Measurements from ENCODE around the gene ARFRP1.
A peak's percentile ranks its signal among the peaks of the same experiment; 100 is the strongest.

Gene ARFRP1, protein sequence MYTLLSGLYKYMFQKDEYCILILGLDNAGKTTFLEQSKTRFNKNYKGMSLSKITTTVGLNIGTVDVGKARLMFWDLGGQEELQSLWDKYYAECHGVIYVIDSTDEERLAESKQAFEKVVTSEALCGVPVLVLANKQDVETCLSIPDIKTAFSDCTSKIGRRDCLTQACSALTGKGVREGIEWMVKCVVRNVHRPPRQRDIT

DNA sequence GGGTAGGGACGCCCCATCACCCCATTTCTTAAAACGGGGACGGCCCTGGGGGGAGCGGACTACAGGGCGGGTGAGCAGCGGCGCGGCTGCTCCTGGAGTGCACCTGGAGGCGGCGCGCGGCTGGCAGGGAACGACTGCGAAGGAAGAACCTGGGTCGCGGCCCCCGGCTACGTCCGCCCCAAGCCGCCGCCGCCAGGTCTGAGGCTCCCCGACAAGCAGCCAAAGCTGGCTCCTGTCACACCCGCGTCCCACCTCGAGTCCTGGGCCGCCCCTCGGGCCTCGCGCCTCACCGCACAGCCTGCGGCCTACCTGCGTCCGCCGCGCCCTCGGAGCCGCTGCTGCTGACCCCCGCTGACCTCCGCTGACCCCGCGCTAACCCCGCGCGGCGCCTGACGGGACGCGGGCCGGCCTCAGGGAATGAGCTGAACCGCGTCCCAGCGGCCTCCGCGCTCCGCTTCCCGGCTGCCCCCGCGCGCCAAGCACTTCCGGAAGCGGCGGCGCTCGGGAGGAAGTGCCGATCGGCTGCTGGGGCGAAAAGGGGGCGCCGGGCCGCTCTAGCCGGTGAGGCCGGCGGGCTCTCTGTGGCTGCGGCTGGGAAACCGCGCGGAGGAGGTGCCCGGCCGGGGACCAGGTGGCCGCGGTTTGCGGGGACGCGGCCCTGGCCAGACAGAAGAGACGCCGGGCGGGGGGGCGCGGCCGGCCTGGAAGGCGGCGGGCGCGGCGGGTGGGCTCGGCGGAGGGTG is at the start of gene ARFRP1, which contains the start of gene ZGPAT:
Gene ARFRP1 (minus strand): TSS at position 419 of the 743 bp plus-strand sequence. CDS start 885 bp downstream, outside the sequence.
Gene ZGPAT (plus strand): TSS at position 482 of the 743 bp plus-strand sequence. CDS start 542 bp downstream, outside the sequence.
- DNase-seq, result peak in 54 of 56 donors; percentile 57 to 96 (median 86)

DNA sequence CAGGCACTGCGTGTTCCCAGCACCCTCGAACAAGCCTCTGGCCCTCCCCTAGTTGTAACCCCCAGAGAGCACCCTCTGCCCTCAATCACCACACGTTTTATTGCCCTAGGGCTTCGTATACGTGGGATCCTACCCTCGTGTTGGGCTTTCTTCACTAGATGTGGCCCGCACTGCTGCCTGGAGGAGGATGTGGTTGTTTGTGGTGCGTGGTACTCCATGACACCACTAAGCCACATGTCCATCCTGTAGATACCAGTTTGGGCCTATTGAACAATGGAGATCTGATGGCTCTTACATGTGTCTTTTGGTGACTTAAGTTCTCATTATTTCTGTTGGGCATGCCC is 48.8 kb upstream of the ARFRP1 start:
- DNase-seq, result no peak

DNA sequence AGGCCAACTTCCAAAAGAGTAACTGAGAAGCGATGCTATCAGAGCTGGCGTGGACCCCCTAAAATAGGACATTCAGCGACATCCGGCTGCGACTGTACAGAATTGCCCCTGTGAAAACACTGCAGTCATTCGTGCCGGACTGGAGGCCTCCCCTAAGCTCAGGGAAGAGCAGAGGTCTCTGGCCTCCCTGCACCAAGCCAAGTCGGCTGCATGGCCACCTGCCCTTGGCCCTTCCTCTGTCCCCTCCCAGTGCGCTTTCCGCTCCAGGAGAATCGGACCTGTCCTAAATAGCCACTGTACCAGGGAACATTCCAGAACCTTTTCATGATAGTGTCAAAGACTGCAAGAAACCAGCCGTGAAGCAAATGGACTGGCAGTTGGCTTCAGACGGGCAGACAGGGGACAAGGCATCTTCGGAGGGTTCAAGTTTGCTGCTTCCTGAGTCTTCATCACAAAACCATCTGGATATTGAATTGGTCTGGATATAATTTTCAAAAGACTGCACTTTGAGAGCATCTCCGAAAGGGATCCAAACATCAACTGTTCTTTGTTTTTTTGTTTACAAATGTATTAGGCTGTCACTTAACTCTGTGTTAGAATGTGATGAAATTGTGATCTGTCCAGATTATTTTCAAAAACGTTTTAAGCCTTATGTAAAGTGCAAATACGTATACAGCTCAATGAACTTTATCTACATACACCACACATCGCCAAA is 48.3 kb upstream of the ARFRP1 start:
- DNase-seq, result no peak

DNA sequence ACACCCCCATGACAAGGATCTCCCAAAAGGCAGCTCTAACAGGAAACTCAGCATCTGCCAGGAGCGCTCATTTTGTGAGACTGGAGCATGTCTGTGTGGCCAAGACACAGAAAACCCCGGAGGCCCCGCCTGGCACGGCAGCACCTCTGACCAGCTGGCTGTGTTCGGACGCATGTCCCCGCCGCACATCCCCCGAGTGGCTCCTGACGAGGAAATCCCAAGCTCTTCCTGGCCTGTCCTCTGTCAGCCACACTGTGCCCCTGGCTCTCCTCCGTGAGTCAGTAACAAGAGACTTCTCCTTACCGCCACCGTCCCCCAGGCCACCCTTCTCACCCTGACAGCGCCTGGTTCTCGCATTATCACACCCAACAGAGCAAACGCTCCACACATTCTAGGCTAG is 46.2 kb upstream of the ARFRP1 start:
- DNase-seq, result no peak

GRCh38 chr20:63753381-63753780 is 45.6 kb upstream of the ARFRP1 start:
- no peak for DNase-seq

DNA sequence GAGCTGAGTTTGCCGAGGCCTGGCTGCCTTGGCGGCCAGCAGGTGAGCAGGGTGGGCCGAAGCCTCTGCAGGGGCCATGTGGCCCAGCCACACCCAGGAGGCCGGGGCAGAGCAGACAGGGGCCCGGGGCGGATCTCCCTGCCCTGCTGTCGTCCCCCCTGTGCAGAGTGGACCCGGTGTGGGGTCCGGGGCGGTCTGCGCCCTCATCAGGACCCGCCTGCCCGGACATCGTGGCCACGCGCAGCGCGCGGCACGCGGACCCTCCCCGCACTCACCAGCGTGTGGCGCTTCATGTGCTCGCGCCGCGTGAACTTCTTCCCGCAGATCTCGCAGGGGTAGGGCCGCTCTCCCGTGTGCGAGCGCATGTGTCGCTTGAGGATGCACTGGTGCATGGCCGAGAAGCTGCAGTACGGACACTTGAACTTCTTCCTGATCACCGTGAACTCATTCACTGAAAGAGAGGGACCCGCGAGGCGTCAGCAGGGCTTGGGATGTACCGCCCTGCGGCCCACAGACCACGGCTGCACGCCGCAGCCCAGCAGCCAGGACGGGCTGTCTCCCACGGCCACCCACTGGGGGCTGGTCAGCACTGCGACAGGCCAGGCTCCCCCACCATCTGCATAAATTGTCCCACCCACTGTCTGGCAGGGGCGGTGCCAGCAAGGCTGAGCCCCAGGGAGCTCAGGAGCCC is 44.8 kb upstream of the ARFRP1 start:
- DNase-seq, result no peak

DNA sequence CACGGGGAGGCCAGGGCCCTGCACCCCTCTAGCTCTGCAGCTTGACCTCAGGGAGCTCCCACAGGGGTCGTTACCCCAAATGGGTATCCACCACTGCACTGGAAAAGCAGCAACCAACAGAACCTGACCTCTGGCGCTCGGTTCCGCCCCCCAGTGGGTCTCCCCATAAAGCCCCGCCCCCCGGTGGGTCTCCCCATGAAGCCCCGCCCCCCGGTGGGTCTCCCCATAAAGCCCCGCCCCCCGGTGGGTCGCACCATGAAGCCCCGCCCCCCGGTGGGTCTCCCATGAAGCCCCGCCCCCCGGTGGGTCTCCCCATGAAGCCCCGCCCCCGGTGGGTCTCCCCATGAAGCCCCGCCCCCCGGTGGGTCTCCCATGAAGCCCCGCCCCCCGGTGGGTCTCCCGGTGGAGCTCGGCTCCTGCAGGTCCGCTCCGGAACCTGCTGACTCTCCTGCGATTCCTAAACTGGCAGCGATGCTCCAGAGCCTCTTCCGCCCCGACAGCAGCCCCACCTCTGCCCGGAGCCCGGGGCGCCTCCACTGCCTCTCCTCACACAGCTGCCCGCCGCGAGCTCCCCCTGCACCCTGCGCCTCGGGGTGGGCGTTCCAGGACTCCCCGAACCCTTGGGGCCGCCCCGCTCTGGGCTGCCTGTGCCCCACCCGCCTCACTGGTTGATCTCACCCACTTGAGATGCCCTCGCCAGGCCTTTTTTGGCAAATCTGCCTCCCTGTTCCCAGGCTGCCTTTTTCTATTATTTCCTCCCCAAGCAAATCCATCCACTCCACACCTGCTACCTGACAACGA is 43.9 kb upstream of the ARFRP1 start:
- no peak for DNase-seq

DNA sequence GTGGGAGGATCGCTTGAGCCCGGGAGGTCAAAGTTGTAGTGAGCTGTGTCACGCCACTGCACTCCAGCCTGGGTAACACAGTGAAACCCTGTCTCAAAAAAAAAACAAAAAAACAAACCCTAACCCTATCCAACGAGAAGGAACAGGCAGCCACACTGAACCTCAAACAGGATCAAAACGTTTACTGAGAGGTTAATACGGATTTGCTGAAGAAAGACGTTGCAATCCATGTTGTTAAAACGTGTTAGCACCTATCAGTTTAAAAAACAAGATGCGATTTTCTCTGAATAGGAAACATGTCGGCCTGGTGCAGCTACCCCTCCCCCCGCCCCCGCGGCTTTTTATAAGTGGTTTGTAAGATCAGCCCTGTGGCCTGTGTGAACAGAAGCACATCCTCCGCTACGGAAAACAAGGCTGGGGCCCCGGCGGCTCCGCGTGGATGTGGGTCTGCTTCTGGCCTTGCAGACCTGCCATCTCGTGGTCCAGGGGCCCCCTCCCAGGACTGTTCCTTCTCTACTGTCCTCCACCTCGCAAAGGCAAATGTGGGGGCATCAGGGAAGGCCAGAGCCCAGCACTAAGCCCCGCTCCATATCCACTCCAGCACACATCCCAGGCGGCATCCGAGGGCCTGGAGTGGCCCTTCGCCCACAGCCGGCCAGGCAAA is 43.2 kb upstream of the ARFRP1 start:
- DNase-seq, result no peak

DNA sequence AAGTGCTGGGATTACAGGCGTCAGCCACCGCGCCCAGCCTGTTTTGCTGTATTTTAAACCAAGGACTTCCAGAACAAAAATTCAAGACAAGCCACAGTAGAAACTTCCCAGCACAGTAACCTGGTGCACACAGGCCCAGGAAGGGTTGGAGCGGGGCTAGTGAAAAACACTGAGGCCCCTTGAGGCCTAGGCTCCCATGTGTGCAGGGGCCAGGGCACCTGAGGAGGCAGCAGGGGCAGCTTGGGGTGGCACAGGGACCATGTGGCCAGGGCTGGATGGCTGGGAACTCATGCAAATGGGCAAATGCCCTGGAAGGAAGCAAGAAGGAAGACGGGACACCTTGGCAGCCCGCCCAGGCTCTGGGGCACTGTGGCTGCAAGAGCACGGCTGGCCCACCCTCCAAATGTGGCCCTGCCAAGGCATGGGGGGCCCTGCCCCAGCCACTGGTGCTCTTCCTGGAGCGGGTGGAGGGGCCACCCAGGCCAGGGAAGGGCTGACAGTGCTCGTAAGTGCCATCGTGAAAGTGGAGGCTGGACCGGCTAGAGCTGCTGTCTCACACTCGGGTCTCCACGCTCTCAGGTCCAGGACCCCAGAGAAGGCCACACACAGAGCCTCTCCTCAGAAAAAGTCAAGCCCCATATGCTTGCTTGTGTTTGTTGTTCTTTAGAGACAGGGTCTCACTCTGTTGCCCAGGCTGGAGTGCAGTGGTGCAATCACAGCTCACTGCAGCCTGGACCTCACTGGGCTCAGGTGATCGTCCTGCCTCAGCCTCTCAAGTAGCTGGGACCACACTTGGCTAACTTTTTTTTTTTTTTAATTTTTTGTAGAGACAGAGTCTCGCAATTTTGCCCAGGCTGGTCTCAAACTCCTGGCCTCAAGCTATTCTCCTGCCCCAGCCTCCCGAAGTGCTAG is 42.1 kb upstream of the ARFRP1 start:
- DNase-seq, result peak in 11 of 56 donors; percentile 14 to 61 (median 23)

DNA sequence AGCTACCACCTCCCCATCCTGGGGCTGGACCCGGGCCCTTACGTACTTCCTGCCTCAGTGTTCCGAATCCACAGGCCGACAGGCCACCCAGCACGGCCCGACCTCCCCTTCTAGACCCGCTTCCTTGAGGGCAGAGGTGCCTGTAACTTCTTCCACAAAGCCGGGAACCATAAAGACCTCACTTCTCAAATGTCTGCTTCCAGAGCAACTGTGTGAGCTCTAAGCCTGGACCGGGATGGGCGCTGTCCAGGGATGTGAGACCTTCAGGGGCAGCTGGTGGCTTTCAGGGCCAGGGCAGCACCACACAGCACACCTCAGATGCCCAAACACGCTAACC is 41.1 kb upstream of the ARFRP1 start:
- no peak for DNase-seq

DNA sequence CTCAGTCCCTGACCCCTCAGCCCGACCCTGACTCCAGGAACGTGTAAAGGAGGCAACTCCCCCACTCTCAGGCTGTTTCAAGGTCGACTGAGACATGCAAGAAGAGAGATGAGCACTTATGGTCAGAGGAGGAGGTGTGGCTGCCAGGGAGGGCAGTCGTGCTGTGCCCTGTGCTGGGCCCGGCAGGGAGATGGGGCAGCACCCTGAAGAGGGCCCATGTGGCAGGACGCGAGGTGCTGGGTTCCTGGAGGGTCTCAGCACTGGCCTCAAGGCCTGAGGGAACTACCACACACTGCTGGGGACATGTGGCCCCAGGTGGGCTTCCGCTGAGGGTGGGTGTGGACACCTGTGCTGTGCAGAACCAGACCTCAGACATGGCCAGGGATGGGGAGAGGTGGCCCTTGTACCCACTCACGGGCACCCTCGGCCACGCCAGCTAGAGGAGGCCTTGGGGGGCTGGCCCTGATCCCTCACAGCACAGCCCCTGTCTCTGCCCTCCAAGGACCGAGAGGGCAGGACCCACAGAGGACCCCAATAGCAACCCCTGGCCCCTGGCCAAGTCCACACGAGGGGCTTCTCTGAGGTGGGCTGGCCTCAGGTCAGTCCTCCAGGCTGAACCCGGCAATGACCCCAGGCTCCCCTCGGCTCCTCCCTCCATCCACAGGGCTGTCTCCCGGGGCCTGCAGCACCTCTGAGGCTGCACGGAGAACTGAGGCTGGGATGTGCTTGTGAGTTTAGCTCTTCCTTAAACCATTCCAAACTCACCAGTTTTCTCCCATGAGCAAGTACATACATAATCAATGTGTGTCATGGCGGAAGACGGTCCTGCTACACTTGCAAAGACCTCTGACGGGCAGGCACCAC is 40.5 kb upstream of the ARFRP1 start:
- no peak for DNase-seq

DNA sequence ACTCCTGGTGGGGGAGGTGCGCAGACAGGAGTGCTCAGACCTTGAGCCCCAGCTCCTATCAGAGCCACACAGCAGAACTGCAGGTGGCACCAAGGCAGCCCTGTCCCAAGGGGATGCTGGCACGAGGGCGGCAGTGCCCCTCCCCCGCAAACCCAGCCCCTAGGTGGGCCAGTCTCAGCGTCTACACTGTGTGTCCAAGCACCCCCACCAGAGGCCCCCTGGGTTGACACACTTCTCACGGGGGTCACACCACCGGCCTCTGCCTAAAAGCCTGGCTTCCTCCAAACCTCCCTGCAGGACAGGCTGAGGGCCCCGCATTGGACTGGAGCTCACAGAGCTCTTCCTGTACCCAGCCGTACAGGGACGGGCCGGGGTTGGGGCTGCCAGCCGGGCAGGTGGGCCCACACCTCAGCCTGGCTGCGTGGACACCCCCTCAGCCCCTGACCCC is 39.9 kb upstream of the ARFRP1 start:
- no peak for DNase-seq

DNA sequence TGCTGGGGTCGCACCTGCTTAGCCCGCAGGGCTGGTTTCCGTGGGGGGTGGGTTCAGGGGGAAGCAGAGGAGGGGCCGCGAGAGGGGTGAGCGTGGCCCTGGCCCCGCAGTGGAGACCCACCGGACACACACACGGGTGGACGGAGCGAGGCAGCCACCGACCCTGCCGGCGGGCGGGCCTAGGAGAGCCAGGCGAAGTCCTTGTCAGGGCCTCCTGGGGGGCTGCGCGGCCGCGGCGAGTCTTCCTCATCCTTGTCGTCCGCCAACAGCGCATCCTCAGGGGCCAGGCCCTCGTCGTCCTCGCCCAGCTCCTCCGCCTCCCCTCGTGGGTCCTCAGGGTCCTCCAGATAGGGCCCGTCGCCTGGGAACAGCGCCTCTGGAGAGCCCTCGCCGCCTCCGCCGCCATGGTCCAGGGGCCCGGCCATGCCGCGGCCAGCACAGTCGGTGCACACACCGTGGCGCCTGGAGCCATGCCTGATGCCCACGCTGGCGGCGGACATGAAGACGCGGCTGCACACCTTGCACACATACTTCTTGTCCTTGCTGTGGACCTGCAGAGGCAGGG is 39.1 kb upstream of the ARFRP1 start:
- DNase-seq, result no peak

DNA sequence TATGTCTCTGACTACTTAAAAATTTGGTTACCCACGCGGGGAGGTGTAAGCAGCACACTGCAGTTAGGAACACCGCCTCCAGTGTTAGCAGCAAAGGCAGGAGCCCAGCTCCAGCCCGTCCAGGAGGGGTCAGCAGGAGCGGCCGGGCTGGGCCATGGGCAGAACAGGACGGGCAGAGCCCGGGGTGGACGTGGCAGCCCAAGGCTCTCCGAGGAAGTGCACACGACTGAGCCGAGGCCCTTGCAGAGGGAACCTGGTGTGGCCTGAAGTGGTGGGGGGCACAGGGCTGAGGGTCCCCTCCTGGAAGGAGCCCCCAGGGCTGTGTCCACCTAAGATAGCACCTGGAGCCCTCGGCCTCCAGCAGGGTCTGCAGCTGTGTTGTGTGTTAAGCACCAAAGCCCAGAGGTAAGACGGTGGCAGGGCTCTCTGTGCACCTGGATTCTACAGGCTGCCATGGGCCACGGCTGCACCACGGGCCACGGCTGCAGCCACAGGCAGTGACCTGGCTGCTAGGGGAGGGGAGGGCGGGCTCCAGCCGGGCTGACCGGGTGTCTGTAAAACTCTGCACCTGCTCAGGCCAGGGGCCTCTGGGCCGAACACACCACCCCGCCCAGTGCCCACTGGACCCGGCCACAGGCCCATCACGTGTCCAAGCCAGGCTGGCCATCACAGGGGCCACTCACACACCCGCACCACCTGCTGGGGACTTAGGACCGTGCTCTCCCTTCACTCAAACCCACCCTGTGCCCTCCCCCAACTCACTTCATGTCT is 38.4 kb upstream of the ARFRP1 start:
- no peak for DNase-seq

- no peak for DNase-seq
Measured at GRCh38 chr20:63745424-63745805, 37.6 kb upstream of the ARFRP1 start.

- no peak for DNase-seq
Measured at GRCh38 chr20:63744574-63745423, 37.0 kb upstream of the ARFRP1 start.

All from nucleus accumbens (tissue), 56 donors.